ENCODE results near the gene TMEM187.

DNA sequence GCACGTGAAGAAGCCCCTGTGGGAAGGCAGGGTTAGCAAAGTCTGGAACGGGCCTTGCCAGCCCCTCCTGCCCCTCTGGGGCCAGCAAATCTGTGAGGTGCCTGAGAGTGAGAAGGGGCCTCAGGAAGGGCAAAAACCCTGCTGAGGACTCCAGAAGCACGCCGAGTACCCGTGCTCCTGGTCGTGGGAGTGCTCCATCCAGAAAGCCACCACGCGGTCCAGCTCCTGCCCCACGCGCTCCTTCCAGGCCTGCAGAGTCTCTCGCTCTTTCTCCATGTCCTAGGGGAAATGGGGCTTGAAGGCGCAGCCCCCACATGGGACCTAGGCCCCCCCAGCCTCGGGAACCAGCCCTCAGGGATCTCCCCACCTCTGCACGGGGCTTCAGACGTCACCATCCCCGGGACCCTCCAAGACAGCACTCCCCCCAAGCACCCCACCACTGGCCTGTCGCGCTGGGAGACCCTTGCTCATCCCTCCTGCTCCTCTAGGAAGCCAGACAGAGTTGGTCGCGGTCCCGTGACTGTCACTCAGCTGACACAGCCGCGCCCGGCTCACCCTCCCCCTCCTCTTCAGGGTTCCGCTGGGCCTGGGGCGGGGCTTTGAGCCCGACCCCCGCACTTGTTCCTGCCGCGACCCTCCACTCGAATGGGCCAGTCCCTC, 28.3 kb upstream of the TMEM187 start, which contains the start of gene RENBP:
- TF ChIP-seq BHLHE40 (IDR thresholded peaks at IDR 0.05; ENCODE audit: low read depth, low read length) (no peak), POLR2A (IDR thresholded peaks at IDR 0.05; ENCODE audit: low read depth, low read length) (no peak), MAZ (IDR thresholded peaks at IDR 0.05; ENCODE audit: borderline replicate concordance, low read depth, low read length) (no peak), MXI1 (IDR thresholded peaks at IDR 0.05; ENCODE audit: borderline replicate concordance, low read depth, low read length) (no peak), CEBPB (IDR thresholded peaks at IDR 0.05; ENCODE audit: low read depth, low read length) (no peak), RCOR1 (IDR thresholded peaks at IDR 0.05; ENCODE audit: insufficient replicate concordance, low read length) (no peak), MAFK (IDR thresholded peaks at IDR 0.05; ENCODE audit: low read depth, low read length) (no peak)
- TF ChIP-seq, protein P1, sequence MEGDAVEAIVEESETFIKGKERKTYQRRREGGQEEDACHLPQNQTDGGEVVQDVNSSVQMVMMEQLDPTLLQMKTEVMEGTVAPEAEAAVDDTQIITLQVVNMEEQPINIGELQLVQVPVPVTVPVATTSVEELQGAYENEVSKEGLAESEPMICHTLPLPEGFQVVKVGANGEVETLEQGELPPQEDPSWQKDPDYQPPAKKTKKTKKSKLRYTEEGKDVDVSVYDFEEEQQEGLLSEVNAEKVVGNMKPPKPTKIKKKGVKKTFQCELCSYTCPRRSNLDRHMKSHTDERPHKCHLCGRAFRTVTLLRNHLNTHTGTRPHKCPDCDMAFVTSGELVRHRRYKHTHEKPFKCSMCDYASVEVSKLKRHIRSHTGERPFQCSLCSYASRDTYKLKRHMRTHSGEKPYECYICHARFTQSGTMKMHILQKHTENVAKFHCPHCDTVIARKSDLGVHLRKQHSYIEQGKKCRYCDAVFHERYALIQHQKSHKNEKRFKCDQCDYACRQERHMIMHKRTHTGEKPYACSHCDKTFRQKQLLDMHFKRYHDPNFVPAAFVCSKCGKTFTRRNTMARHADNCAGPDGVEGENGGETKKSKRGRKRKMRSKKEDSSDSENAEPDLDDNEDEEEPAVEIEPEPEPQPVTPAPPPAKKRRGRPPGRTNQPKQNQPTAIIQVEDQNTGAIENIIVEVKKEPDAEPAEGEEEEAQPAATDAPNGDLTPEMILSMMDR (conservative IDR thresholded peaks at IDR 0.05; ENCODE audit: low read depth, low read length), result no peak
- TF ChIP-seq, protein P2, sequence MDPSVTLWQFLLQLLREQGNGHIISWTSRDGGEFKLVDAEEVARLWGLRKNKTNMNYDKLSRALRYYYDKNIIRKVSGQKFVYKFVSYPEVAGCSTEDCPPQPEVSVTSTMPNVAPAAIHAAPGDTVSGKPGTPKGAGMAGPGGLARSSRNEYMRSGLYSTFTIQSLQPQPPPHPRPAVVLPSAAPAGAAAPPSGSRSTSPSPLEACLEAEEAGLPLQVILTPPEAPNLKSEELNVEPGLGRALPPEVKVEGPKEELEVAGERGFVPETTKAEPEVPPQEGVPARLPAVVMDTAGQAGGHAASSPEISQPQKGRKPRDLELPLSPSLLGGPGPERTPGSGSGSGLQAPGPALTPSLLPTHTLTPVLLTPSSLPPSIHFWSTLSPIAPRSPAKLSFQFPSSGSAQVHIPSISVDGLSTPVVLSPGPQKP (IDR thresholded peaks at IDR 0.05; ENCODE audit: borderline replicate concordance, low read depth, low read length), result no peak

Data from IMR-90 (cell line).